Suprapubic skin (tissue), 4 donors: ENCODE results near the gene SLC2A5. TPM values are rescaled to one million over a fixed set of nuclear protein-coding genes. Genes with fewer than 3 reads are reported as not detected.

Experiments used
- DNase-seq, 2 donors: peaks; one replicate each; pipeline ENCODE4 v3.0.0-alpha.2; 2019; ENCODE audit warnings: low spot score in 2 of 2
- H3K27ac ChIP-seq: fragments of 200-600 bp; sonication (generic); one replicate; pipeline ENCODE4 v1.5.1; 2019
- H3K27me3 ChIP-seq: fragments of 200-600 bp; sonication (generic); one replicate; pipeline ENCODE4 v1.5.1; 2019
- H3K36me3 ChIP-seq: fragments of 200-600 bp; sonication (generic); one replicate; pipeline ENCODE4 v1.5.1; 2019
- H3K4me1 ChIP-seq: fragments of 200-600 bp; sonication (generic); one replicate; pipeline ENCODE4 v1.5.1; 2019
- H3K4me3 ChIP-seq: fragments of 200-600 bp; sonication (generic); one replicate; pipeline ENCODE4 v1.5.1; 2019; ENCODE audit warnings: mild to moderate bottlenecking
- H3K9me3 ChIP-seq: fragments of 200-600 bp; sonication (generic); one replicate; pipeline ENCODE4 v1.5.1; 2019
- EP300 ChIP-seq: sonication (generic); formaldehyde crosslinking; IDR thresholded peaks from one replicate; pipeline ENCODE4 v1.6.1; 2017; ENCODE audit warnings: antibody characterized with exemption
- POLR2A ChIP-seq, 2 donors: fragments of 450-650 bp; IDR thresholded peaks; one replicate each; pipeline ENCODE4 v1.6.1; 2017; ENCODE audit warnings: antibody characterized with exemption in 2 of 2, mild to moderate bottlenecking in 2 of 2, moderate library complexity in 2 of 2
- POLR2AphosphoS5 ChIP-seq, 3 donors: sonication (generic); formaldehyde crosslinking; IDR thresholded peaks; one replicate each; pipeline ENCODE4 v1.6.1; 2017; ENCODE audit warnings: antibody characterized with exemption in 3 of 3
- WGBS: methylation state at CpG from one replicate; pipeline ENCODE4 v1.1.5; 2018; 5-methylcytosine and 5-hydroxymethylcytosine counted together
- total RNA-seq, 4 donors: library from RNA; depleted of rRNA; stranded (reverse); fragments of >200 nt; gene quantifications; one replicate each; pipeline ENCODE4 v1.1.0, GENCODE V29; 2016
- TF ChIP-seq, protein P1 (sequence below), 2 donors: fragments of 200-600 bp in 1 of 2; fragments of 450-650 bp in 1 of 2; sonication (generic) in 1 of 2; IDR thresholded peaks; one replicate each; pipeline ENCODE4 v1.5.1; 2016 to 2019; ENCODE audit warnings: antibody characterized with exemption in 2 of 2, mild to moderate bottlenecking in 1 of 2, moderate library complexity in 1 of 2

SLC2A5 gene
- total RNA-seq, 4 donors from 2014 or later, result 3.3 to 6.5 (median 3.8) TPM

DNA sequence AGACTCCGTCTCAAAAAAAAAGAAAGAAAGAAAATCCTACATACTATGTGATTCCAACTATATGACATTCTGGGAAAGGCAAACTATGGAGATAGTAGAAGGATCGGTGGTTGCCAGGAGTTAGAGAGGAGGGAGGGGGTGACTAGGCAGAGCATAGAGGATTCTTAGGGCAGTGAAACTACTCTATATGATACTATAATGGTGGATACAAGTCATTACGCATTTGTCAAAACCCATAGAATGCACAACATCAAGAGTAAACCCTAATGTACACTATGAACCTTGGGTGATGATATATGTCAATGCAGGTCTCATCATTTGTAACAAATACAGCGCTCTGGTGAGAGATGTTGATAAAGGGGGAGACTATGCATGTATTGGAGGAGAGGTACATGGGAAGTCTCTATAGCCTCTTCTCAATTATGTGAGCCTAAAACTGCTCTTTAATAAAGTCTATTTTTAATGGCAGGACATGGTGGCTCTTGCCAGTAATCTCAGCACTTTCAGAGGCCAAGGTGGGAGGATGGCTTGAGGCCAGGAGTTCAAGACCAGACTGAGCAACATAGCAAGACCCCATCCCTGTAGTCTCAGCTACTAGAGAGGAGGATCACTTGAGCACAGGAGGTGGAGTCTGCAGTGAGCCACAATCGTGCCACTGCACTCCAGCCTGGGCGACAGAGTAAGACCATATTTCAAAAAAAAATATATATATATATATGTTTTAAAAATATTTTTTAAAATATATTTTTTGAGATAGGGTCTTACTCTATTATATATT, 17.0 kb downstream of the SLC2A5 start:
- WGBS, result 96% methylated on average over 6 of the region's 6 CpGs
- no peak overlapping the region for H3K27ac ChIP-seq

DNA sequence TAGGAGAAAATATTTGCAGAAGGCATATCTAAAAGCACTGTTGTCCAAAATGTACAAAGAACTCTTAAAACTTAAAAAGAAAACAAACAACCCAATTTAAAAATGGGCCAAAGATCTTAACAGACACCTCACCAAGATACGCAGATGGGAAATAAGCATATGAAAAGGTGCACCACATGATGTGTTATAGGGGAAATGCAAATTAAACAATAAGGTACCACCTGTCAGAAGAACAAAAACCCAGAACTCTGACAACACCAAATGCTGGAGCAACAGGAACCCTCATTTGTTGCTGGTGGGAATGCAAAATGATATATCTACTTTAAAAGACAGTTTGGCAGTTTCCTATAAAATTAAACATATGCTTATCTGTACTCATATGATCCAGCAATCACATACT, 18.1 kb downstream of the SLC2A5 start:
- no peak for TF ChIP-seq POLR2A (IDR thresholded peaks at IDR 0.05)
- TF ChIP-seq EP300, result no peak
- TF ChIP-seq, protein P1, sequence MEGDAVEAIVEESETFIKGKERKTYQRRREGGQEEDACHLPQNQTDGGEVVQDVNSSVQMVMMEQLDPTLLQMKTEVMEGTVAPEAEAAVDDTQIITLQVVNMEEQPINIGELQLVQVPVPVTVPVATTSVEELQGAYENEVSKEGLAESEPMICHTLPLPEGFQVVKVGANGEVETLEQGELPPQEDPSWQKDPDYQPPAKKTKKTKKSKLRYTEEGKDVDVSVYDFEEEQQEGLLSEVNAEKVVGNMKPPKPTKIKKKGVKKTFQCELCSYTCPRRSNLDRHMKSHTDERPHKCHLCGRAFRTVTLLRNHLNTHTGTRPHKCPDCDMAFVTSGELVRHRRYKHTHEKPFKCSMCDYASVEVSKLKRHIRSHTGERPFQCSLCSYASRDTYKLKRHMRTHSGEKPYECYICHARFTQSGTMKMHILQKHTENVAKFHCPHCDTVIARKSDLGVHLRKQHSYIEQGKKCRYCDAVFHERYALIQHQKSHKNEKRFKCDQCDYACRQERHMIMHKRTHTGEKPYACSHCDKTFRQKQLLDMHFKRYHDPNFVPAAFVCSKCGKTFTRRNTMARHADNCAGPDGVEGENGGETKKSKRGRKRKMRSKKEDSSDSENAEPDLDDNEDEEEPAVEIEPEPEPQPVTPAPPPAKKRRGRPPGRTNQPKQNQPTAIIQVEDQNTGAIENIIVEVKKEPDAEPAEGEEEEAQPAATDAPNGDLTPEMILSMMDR (IDR thresholded peaks at IDR 0.05), result no peak
- no peak for TF ChIP-seq POLR2AphosphoS5 (IDR thresholded peaks at IDR 0.05)
- H3K27me3 ChIP-seq, result no peaks in the 10 kb centered on the region
- no peaks in the 10 kb centered on the region for H3K9me3 ChIP-seq
- no peak overlapping the region for H3K27ac ChIP-seq
- no peak for DNase-seq
- H3K36me3 ChIP-seq, result no peaks in the 10 kb centered on the region
- no peak overlapping the region for H3K4me3 ChIP-seq
- 72% methylated on average over 1 of the region's 1 CpG for whole genome bisulfite sequencing
- H3K4me1 ChIP-seq, result no peaks in the 10 kb centered on the region

More for the DNA sequence above, 17.0 kb downstream of the SLC2A5 start:
- no peak for TF ChIP-seq POLR2AphosphoS5 (IDR thresholded peaks at IDR 0.05)
- TF ChIP-seq, protein P1 (IDR thresholded peaks at IDR 0.05), result no peak
- no peak for TF ChIP-seq POLR2A (IDR thresholded peaks at IDR 0.05)
- no peak for TF ChIP-seq EP300
- Histone ChIP-seq H3K4me3 (no peak overlapping the region), H3K36me3 (no peaks in the 10 kb centered on the region), H3K4me1 (no peaks in the 10 kb centered on the region), H3K9me3 (no peaks in the 10 kb centered on the region), H3K27me3 (no peaks in the 10 kb centered on the region)
- DNase-seq, result no peak

DNA sequence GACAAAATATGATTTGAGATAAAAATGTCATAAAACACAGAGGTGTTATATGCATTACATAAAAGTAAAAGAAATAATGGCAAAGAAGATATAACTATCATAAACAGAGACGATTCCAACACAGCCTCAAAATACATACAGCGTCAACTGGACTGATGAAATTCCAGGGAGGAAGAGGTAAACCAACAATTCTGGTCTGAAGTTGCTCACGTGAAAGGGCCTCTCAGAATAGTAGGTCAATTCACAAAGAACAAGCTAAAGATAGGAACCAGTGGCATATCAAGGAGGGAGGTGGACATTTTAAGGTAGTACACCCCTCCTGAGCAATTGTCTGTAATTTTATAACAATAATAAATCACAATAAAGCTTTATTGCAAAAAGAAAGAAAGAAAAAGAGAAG, 18.6 kb downstream of the SLC2A5 start:
- Histone ChIP-seq H3K9me3 (no peaks in the 10 kb centered on the region), H3K4me3 (no peak overlapping the region), H3K27me3 (no peaks in the 10 kb centered on the region), H3K4me1 (no peaks in the 10 kb centered on the region), H3K36me3 (no peaks in the 10 kb centered on the region), H3K27ac (no peak overlapping the region)
- no peak for DNase-seq
- TF ChIP-seq POLR2AphosphoS5 (IDR thresholded peaks at IDR 0.05) (no peak), EP300 (no peak), POLR2A (IDR thresholded peaks at IDR 0.05) (no peak)
- TF ChIP-seq, protein P1 (IDR thresholded peaks at IDR 0.05), result no peak
- WGBS, result 74% methylated on average over 3 of the region's 3 CpGs

DNA sequence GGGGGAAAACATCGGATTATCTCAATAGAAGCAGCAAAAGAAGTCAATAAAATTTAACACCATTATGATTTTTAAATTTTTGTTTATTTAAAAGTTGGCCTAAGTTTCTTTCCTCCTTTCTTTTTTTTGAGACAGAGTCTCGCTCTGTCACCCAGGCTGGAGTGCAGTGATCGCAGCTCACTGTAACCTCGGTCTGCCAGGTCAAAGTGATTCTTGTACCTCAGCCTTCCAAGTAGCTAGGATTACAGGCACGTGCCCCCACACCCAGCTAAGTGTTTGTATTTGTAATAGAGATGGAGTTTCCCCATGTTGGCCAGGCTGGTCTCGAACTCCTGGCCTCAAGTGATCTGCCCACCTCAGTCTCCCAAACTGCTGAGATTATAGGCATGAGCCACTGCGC, 20.9 kb downstream of the SLC2A5 start:
- Histone ChIP-seq H3K4me1 (no peaks in the 10 kb centered on the region), H3K27me3 (no peaks in the 10 kb centered on the region), H3K27ac (no peak overlapping the region), H3K9me3 (no peaks in the 10 kb centered on the region), H3K4me3 (no peak overlapping the region), H3K36me3 (no peaks in the 10 kb centered on the region)
- no peak for DNase-seq
- TF ChIP-seq, protein P1 (IDR thresholded peaks at IDR 0.05), result no peak
- TF ChIP-seq POLR2A (IDR thresholded peaks at IDR 0.05) (no peak), EP300 (no peak), POLR2AphosphoS5 (IDR thresholded peaks at IDR 0.05) (no peak)
- 86% methylated on average over 7 of the region's 7 CpGs for WGBS

DNA sequence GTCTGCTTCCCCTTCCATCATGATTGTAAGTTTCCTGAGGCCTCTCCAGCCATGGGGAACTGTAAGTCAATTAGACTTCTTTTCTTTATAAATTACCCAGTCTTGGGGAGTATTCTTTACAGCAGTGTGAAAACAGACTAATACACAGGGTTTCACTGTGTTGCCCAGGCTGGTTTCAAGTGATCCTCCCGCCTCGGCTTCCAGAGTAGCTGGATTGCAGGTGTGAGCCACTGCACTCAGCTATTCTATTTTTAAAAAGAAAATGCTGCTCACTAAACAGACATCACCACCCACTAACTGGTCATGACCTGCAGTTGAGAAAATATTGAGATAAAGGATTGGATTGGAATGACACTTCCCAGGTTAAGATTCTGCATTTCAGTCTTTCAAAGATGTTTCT, 22.4 kb downstream of the SLC2A5 start:
- TF ChIP-seq, protein P1 (IDR thresholded peaks at IDR 0.05), result no peak
- TF ChIP-seq POLR2A (IDR thresholded peaks at IDR 0.05) (no peak), EP300 (no peak), POLR2AphosphoS5 (IDR thresholded peaks at IDR 0.05) (no peak)
- DNase-seq, result no peak
- Histone ChIP-seq H3K4me1 (no peaks in the 10 kb centered on the region), H3K9me3 (no peaks in the 10 kb centered on the region), H3K4me3 (no peak overlapping the region), H3K36me3 (no peaks in the 10 kb centered on the region), H3K27me3 (no peaks in the 10 kb centered on the region), H3K27ac (no peak overlapping the region)
- 66% methylated on average over 2 of the region's 2 CpGs for WGBS
